Mesothelial cell of epicardium (in vitro differentiated cells): ENCODE data around the gene ST3GAL3. TPM values are rescaled to one million over a fixed set of nuclear protein-coding genes. Genes with fewer than 3 reads are reported as not detected.

ENCODE experiments used
- DNase-seq, 2 experiments: peaks; one replicate each; pipeline ENCODE4 v3.0.0; 2021; ENCODE audit warnings: low spot score in 2 of 2; ENCODE audit not compliant: unreplicated experiment in 2 of 2
- H3K27ac Mint-ChIP-seq: 2 replicates; pipeline ENCODE4 v1.8.0; 2021; ENCODE audit warnings: mixed read lengths
- H3K27me3 Mint-ChIP-seq: 2 replicates; pipeline ENCODE4 v1.8.0; 2021; ENCODE audit warnings: low read depth, mixed read lengths
- H3K36me3 Mint-ChIP-seq: 2 replicates; pipeline ENCODE4 v1.8.0; 2021; ENCODE audit warnings: mixed read lengths
- H3K4me1 Mint-ChIP-seq: 2 replicates; pipeline ENCODE4 v1.8.0; 2021; ENCODE audit warnings: mixed read lengths
- H3K4me3 Mint-ChIP-seq: 2 replicates; pipeline ENCODE4 v1.8.0; 2021; ENCODE audit warnings: mild to moderate bottlenecking, moderate library complexity, mixed read lengths
- H3K9me3 Mint-ChIP-seq: 2 replicates; pipeline ENCODE4 v1.8.0; 2021; ENCODE audit warnings: mixed read lengths
- total RNA-seq: library from RNA; stranded (reverse); gene quantifications from 3 replicates; pipeline ENCODE4 v1.2.1, GENCODE V29; 2021
- TF ChIP-seq, protein P1 (sequence below): fragments of 200-600 bp; sonication (generic); IDR thresholded peaks from one replicate; pipeline ENCODE4 v1.5.0; 2021; ENCODE audit warnings: antibody characterized with exemption; ENCODE audit not compliant: unreplicated experiment

Gene ST3GAL3
- total RNA-seq, 1 donor from 2014 or later: 31.0 TPM

DNA sequence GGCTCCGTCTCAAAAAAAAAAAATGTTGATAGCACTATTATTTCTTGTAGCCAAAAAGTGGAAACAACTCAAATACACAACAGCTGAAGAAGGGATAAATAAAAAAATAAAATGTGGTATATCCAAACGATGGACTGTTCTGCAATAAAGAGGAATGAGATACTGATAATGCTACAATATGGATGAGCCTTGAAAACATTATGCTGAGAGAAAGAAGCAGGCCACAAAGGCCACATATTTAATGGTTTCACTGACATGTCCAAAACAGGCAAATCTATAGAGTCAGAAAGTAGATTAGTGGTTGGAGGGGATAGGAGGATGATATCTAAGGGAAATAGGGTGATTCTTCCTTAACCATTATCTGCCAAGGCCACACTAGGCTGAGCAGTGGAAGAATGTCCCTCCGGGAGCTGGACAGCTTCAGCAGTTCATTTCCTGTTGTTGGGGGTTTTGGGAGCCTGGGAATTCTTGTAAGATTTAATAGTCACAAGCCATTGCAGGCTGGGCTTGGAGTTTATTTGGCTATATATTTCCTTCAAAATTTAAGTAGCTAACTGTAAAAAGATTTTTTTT is 53.5 kb downstream of the ST3GAL3 start:
- Mint-ChIP-seq H3K36me3 (no peaks in the 10 kb centered on the region), H3K4me3 (no peak overlapping the region), H3K4me1 (peaks cover 2% of the 10 kb centered on the region), H3K27me3 (no peaks in the 10 kb centered on the region), H3K9me3 (no peaks in the 10 kb centered on the region), H3K27ac (no peak overlapping the region)
- no peak for DNase-seq
- TF ChIP-seq, protein P1, sequence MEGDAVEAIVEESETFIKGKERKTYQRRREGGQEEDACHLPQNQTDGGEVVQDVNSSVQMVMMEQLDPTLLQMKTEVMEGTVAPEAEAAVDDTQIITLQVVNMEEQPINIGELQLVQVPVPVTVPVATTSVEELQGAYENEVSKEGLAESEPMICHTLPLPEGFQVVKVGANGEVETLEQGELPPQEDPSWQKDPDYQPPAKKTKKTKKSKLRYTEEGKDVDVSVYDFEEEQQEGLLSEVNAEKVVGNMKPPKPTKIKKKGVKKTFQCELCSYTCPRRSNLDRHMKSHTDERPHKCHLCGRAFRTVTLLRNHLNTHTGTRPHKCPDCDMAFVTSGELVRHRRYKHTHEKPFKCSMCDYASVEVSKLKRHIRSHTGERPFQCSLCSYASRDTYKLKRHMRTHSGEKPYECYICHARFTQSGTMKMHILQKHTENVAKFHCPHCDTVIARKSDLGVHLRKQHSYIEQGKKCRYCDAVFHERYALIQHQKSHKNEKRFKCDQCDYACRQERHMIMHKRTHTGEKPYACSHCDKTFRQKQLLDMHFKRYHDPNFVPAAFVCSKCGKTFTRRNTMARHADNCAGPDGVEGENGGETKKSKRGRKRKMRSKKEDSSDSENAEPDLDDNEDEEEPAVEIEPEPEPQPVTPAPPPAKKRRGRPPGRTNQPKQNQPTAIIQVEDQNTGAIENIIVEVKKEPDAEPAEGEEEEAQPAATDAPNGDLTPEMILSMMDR: no peak

DNA sequence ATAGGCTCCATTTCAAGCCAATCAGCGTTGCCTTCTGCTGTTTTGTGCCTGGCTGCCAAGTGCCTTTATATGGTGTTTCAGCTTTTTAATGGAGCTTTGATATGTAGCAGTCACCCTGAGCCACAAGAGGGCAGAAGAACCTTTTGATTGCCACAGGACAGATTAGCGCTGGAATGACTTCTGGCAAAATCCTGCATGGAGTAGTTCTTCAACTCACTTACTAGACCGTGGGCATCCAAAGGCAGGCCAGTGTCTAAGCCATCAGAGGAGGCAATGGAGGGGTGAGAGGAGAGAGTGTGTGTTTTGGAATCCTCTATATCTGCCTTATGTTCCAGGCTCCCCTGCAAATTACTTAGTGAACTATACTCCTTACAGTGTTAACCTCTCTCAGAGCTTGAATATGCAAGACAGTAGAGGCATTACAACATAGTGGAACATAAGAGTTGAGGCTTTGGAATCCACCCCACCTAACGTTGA is 56.2 kb downstream of the ST3GAL3 start:
- Mint-ChIP-seq H3K4me3 (no peak overlapping the region), H3K9me3 (no peaks in the 10 kb centered on the region), H3K27ac (no peak overlapping the region), H3K4me1 (peaks cover 6% of the 10 kb centered on the region), H3K36me3 (no peaks in the 10 kb centered on the region), H3K27me3 (no peaks in the 10 kb centered on the region)
- DNase-seq: peak in 1 of 2 experiments; percentile 64
- TF ChIP-seq, protein P1: peak; percentile 65

DNA sequence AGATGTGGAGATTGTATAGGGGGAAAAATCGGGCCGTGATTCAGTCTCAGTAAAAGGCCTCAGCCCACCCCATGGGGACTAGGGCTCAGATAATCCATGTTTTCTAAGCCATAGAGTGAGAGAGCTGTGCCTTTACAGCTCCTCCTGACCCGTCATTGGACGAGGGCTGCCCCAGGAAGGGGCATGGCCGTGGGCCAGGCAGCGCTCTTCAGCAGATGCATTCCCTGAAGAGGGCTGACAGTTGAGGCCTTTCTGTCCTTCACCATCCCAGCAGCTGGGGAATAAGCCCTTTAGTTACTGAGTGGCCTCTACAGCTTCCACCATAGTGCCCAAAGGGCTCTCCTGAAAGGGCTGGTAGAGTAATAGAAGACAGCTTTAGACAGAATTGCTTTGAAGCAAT is 57.2 kb downstream of the ST3GAL3 start:
- no peaks in the 10 kb centered on the region for H3K27me3 Mint-ChIP-seq
- peaks cover 15% of the 10 kb centered on the region for H3K4me1 Mint-ChIP-seq
- H3K9me3 Mint-ChIP-seq: no peaks in the 10 kb centered on the region
- H3K36me3 Mint-ChIP-seq: no peaks in the 10 kb centered on the region
- TF ChIP-seq, protein P1: no peak
- H3K27ac Mint-ChIP-seq: no peak overlapping the region
- no peak overlapping the region for H3K4me3 Mint-ChIP-seq
- DNase-seq: no peak

DNA sequence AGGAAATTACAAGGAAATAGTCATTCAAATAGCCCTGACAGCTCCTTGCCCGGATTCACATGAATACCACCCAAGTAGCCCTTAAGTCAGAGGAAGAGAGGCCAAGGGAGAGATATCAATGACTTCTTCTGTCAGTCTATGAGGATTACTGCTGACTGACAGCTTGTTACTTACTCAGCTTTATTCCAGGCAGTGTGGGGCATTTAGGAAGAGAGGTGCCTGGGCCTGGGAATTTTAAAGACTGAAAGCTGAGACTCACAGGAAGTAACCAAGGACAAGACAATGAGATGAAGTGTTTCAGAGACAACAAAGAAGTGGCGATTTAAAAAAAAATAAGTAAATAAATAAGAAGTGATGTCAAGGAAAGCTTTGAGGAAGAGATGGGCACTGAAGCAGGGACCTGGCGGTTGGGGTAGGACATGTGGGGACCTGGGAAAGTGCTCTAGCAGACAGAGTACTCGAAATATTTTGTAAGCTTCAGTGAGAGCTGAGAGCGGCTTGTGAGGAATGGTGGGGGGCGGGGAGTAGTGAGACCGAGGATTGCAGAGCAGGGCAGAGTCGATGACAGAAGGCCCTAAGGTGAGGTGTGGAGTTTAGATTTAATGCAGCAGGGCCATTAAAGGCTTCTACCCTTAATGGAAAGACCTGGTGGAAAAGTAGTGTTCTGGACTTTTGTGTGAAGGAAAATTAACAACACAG is 58.9 kb downstream of the ST3GAL3 start:
- no peaks in the 10 kb centered on the region for H3K9me3 Mint-ChIP-seq
- H3K27ac Mint-ChIP-seq: no peak overlapping the region
- H3K4me3 Mint-ChIP-seq: no peak overlapping the region
- TF ChIP-seq, protein P1: no peak
- no peaks in the 10 kb centered on the region for H3K27me3 Mint-ChIP-seq
- H3K36me3 Mint-ChIP-seq: no peaks in the 10 kb centered on the region
- no peak for DNase-seq
- H3K4me1 Mint-ChIP-seq: peaks cover 28% of the 10 kb centered on the region

DNA sequence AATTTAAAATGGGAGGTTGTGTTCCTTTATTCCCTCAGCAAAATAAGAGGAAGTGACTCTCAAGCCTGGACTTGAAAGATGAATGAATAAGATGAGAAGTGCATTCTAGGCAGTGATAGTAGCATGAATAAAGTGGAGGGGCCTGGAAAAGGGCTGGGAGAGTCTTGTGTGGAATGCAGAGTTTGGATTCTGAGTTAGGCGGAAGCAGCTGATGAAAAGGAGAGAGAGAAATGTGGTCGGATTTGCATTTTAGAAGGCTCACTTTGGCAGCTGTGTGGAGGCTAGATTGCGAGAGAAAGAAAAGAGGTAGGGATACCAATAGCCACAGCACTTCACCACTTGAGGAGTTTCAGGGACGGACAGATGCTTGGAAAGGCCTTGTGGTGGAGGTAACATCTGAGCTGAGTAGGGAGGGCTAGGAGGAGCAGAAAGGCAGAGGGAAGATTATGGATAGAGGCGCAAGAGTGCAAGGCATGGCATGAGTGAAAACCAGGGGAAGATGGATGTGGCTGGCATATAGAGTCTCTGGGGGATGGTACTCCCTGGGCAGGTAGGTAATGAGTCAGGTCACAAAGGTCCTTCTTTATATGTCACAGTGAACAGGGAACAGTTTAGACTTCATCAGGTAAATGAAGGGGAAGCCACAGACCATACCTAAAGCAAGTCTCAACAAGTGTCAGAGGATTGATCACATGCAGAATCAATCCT is 59.6 kb downstream of the ST3GAL3 start:
- Mint-ChIP-seq H3K27me3 (no peaks in the 10 kb centered on the region), H3K4me3 (no peak overlapping the region), H3K9me3 (no peaks in the 10 kb centered on the region), H3K36me3 (no peaks in the 10 kb centered on the region), H3K4me1 (peaks cover 28% of the 10 kb centered on the region), H3K27ac (no peak overlapping the region)
- TF ChIP-seq, protein P1: no peak
- DNase-seq: no peak
